ENCODE data around the gene KRT39. TPM values are rescaled to one million over a fixed set of nuclear protein-coding genes. Genes with fewer than 3 reads are reported as not detected.

The KRT39 gene
- total RNA-seq, 4 donors from 2014 or later: not detected

GRCh38 chr17:41010441-41010840, 43.7 kb upstream of the KRT39 start:
- Histone ChIP-seq H3K9me3 (no peaks in the 10 kb centered on the region), H3K27ac (no peak overlapping the region), H3K27me3 (no peaks in the 10 kb centered on the region), H3K4me1 (no peaks in the 10 kb centered on the region), H3K4me3 (no peak overlapping the region), H3K36me3 (no peaks in the 10 kb centered on the region)
- TF ChIP-seq POLR2A (IDR thresholded peaks at IDR 0.05): no peak
- TF ChIP-seq POLR2AphosphoS5 (IDR thresholded peaks at IDR 0.05): no peak
- TF ChIP-seq CTCF (IDR thresholded peaks at IDR 0.05): no peak
- TF ChIP-seq EP300 (IDR thresholded peaks at IDR 0.05): no peak
- no peak for ATAC-seq

- Histone ChIP-seq H3K4me3 (no peak overlapping the region), H3K27me3 (no peaks in the 10 kb centered on the region), H3K36me3 (no peaks in the 10 kb centered on the region), H3K9me3 (no peaks in the 10 kb centered on the region), H3K4me1 (no peaks in the 10 kb centered on the region), H3K27ac (no peak overlapping the region)
- 70% methylated on average over 1 of the region's 1 CpG; no CpG with 5 or more reads in 1 of the 2 donors for WGBS, 2 donors (ENCODE audit: low coverage in 1 of 2)
- TF ChIP-seq POLR2A (IDR thresholded peaks at IDR 0.05) (no peak), CTCF (IDR thresholded peaks at IDR 0.05) (no peak), POLR2AphosphoS5 (IDR thresholded peaks at IDR 0.05) (no peak), EP300 (IDR thresholded peaks at IDR 0.05) (no peak)
- no peak for ATAC-seq
These were observed 43.2 kb upstream of the KRT39 start for GRCh38 chr17:41009936-41010335.

GRCh38 chr17:41009301-41009760, 42.6 kb upstream of the KRT39 start:
- WGBS, 2 donors (ENCODE audit: low coverage in 1 of 2): 36 to 50% methylated on average over 3 to 4 of the region's 4 CpGs
- TF ChIP-seq EP300 (IDR thresholded peaks at IDR 0.05) (no peak), CTCF (IDR thresholded peaks at IDR 0.05) (no peak), POLR2AphosphoS5 (IDR thresholded peaks at IDR 0.05) (no peak), POLR2A (IDR thresholded peaks at IDR 0.05) (no peak)
- Histone ChIP-seq H3K36me3 (no peaks in the 10 kb centered on the region), H3K9me3 (no peaks in the 10 kb centered on the region), H3K27ac (no peak overlapping the region), H3K27me3 (no peaks in the 10 kb centered on the region), H3K4me3 (no peak overlapping the region), H3K4me1 (no peaks in the 10 kb centered on the region)
- no peak for ATAC-seq

- no peaks in the 10 kb centered on the region for H3K36me3 ChIP-seq
- H3K27me3 ChIP-seq: no peaks in the 10 kb centered on the region
- ATAC-seq: no peak
- H3K9me3 ChIP-seq: no peaks in the 10 kb centered on the region
- no peaks in the 10 kb centered on the region for H3K4me1 ChIP-seq
- no peak within 1 kb of the TSS for H3K27ac ChIP-seq
- TF ChIP-seq POLR2A (IDR thresholded peaks at IDR 0.05) (no peak), EP300 (IDR thresholded peaks at IDR 0.05) (no peak), POLR2AphosphoS5 (IDR thresholded peaks at IDR 0.05) (no peak), CTCF (IDR thresholded peaks at IDR 0.05) (no peak)
- no peak within 1 kb of the TSS for H3K4me3 ChIP-seq
- WGBS, 2 donors (ENCODE audit: low coverage in 1 of 2): 81 to 87% methylated on average over 3 to 7 of the region's 8 CpGs
These were observed 42.1 kb upstream of the KRT39 start, which contains the start of gene KRTAP3-1 for GRCh38 chr17:41008811-41009210. KRTAP3-1 (minus strand) TSS chr17:41009128; CDS start chr17:41009074, 54 bp downstream.

GRCh38 chr17:41004397-41004796, 37.6 kb upstream of the KRT39 start:
- H3K4me1 ChIP-seq: no peaks in the 10 kb centered on the region
- WGBS, 2 donors (ENCODE audit: low coverage in 1 of 2): 85 to 93% methylated on average over 2 to 3 of the region's 3 CpGs
- TF ChIP-seq EP300 (IDR thresholded peaks at IDR 0.05) (no peak), POLR2A (IDR thresholded peaks at IDR 0.05) (no peak), CTCF (IDR thresholded peaks at IDR 0.05) (no peak), POLR2AphosphoS5 (IDR thresholded peaks at IDR 0.05) (no peak)

More at GRCh38 chr17:41004397-41004796, 37.6 kb upstream of the KRT39 start:
- Histone ChIP-seq H3K4me3 (no peak overlapping the region), H3K36me3 (no peaks in the 10 kb centered on the region), H3K27me3 (peaks cover 10% of the 10 kb centered on the region), H3K9me3 (no peaks in the 10 kb centered on the region), H3K27ac (no peak overlapping the region)
- ATAC-seq: no peak
